NCI-H2171 treated with DMSO at 0.1 percent for 48 hours (cell line): ENCODE measurements around the gene ASS1.
A peak's percentile ranks its signal among the peaks of the same experiment; 100 is the strongest.

ENCODE experiments used
- DNase-seq: peaks from one replicate; lab custom pipeline; 2025; lab: John Stamatoyannopoulos, UW

The ASS1 gene

GRCh38 chr9:130498298-130498917 is 53.6 kb downstream of the ASS1 start:
- DNase-seq: peak; percentile 74

GRCh38 chr9:130498918-130499698 is 54.3 kb downstream of the ASS1 start:
- no peak for DNase-seq

DNA sequence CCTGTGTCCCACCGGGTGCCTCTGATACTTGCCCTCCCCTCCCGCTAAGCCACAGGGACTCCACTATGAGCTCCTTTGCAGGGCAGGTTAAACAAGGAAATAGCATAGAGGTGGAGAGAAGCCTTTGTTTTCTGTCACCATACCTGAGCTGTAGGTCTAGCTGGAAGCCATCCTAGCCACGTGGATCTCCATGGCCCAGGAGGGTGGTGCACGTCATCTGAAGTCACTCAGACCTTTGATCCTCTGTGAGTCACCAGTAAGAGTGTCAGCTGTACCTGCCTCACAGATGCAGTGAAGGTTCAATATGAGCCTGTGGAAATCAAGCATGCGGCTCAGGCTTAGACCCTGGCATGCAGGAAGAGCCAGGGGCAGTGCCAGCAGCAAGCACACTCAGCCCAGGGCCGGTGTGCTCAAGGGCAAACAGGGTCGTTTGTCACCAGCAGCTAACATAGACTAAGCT is 55.1 kb downstream of the ASS1 start:
- DNase-seq: peak; percentile 71

DNA sequence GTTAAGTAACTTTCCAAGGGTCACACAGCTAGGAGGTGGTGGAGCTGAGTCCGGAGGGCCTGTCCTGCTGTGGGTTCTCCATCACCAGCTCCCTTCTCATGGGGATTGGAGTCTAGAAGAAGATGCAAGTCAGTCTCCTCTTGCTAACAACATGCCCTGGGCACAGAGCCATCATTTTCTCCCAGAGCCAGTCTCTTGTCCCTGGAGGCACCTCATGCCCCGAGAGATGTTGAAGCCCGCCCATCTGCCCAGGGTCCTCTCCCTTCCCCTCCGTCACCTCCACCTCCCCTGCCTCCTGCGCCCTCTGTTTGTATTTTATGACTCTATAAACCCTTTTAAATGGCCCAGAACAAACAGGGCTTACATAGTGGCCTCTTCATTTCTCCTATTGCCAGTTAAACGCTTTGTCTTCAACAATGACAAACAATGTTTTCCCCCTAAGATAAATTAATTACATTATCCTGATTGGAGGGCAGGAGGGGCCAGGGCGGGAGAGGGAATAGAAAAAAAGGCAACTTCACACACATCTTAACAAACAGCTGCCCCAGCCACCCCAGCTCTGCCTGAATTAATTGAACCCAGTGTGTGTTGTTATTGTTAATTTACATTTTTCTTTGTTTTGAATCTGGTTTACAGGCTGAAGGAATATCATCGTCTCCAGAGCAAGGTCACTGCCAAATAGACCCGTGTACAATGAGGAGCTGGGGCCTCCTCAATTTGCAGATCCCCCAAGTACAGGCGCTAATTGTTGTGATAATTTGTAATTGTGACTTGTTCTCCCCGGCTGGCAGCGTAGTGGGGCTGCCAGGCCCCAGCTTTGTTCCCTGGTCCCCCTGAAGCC is 55.8 kb downstream of the ASS1 start:
- peak; percentile 99 for DNase-seq

DNA sequence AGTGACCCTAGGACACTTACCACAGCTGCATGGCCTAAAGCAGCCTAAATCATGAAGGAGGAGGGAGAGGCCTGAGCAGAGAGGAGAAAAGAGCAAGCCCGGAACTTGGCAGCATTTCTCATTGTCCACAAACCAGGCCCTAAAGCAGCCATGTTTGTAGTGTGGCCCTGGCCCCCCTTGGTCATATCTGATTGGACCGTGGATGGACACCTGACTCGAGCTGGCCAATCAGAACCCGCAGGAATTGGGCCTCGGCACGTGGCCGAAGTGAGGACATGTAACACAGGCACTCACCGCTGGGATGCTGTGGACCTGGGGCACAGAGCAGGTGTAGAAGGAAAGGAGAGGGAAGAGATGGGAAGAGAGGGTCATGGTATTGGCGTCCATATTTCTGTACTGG is 56.9 kb downstream of the ASS1 start:
- DNase-seq: no peak

GRCh38 chr9:130508218-130508617 is 63.5 kb downstream of the ASS1 start:
- no peak for DNase-seq

DNA sequence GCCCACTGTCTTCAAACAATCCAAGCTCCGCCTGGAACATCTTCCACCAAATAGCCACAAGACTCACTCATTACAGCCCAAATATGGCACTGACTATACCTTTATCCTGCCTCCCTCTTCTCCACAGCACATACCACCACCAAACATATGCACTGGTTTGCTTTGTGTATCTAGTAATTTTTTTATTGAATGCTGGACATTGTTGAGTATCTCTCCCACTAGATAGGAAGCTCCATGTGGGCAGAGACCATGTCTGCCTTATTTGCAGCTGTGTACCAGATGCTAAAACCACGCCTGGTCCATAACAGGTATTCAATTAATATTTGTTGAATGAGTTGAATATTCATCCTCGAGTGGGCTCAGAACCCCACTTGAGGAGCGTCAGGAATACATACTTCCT is 67.4 kb downstream of the ASS1 start:
- DNase-seq: no peak

DNA sequence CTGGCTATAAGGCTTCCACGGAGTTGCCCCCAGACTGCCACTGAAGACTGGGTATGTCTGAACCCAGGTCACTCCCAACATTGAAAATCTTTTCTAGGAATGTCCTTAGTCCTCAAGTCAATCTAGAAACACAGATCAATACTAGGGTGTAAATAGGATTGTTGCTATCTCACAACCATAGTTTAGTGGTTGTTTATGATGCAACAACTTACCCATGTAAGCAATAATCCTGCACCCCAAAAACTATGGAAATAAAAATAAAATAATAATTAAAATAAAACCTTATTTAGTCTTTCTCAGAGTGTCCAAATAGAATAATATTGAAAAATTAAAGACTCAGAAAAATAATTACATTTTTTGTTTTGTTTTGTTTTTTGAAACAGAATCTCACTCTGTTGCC is 68.3 kb downstream of the ASS1 start:
- DNase-seq: no peak

GRCh38 chr9:130518233-130518632 is 73.5 kb downstream of the ASS1 start:
- DNase-seq: no peak

- DNase-seq: peak; percentile 80
Observed at GRCh38 chr9:130518943-130519799, 74.4 kb downstream of the ASS1 start.

DNA sequence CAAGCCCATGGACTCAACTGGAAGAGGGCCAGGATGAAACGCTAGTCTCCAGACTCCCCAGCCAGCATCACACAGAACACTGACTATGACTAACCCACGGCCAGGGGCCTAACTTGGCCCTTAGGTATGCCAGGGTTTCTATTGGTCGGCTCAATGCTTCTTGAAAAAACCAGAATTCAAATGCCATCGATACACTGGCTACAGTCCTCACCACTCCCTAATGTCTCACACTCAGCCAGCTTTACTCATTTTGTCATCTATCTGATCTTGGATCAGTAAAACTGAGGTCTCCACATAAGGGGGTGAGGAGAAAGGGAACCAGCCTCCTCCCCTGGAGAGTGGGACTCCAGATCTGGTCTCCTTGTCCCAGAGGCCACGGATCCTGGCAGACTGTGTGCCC is 75.2 kb downstream of the ASS1 start:
- DNase-seq: no peak

DNA sequence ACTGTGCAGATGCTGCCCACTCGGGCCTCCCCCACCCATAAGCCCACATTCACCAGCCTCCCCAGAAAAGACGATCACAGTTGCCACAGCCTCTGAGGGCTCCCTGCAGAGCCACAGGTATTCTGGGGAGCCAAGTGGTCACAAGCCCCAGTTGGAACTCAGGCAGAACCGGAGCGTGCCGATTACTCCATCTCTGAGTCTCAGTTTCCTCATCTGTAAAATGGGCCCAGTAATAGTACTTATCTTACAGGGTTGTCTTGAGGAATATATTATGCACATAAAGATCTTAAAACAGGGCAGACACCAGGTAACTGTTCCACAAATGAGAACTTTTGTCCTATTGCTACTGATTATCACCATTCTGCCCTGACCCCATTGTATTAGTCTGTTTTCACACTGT is 77.0 kb downstream of the ASS1 start:
- no peak for DNase-seq

- peak; percentile 99 for DNase-seq
Observed at GRCh38 chr9:130522233-130522808, 77.6 kb downstream of the ASS1 start.

DNA sequence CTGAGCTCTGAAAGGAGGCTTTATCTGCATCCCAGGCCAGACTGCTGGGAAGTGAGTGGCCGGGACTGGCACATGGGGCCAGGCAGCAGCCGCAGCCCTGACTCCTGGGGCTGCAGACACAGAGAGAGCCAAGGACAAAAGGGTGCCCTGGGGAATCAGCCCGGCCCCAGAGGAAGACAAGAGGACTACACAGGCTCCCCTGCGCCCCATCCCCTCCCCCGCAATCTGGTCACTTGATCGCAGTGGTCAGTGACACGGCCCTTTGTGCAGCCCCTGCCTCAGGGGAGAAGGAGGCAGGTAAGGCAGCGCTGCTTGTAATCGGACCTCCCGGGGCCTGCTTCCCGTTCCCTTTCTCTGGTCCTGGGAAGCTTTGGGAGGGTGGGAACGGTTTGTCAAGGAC is 79.2 kb downstream of the ASS1 start:
- DNase-seq: no peak

GRCh38 chr9:130526193-130526853 is 81.6 kb downstream of the ASS1 start:
- DNase-seq: no peak

DNA sequence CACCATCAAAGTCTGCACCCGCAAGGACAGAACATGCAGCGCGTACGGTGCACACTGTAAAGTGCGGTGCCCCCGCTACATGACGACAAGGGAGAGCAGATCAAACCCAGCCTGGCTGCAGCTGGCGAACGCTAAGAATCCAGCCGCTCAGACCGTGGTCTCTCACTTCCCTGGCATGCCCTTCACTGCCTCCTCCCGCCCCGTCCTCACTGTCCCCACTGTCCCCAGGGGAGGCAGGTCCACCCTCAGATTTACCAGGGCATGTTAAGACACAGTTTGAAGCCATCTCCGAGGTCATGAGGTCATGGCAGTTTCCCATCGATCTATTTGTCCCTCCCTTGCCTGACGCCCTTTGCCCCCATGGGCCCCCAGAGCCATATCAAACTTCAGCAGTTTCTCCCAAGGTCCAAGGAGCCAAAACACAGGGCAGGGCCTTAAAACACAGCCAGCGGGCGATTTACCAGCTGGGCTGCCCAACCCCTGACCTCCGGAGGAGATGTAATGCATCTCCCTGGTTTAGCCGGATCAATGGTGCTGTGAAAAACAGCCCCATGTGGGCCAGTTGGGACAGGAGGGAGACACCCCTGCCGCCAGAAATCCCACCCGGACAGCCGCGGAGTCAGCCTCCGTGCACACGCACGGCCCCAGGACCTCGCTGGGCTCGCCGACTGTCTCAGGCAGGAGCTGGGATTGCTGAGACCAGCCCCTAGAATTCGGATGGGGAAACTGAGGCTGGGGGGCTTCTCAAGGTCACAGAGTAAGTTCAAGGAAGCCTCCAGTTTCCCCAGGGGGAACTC is 82.3 kb downstream of the ASS1 start:
- DNase-seq: no peak

GRCh38 chr9:130527651-130528310 is 83.0 kb downstream of the ASS1 start:
- DNase-seq: no peak

- DNase-seq: no peak
Observed at GRCh38 chr9:130528674-130529073, 83.9 kb downstream of the ASS1 start.

DNA sequence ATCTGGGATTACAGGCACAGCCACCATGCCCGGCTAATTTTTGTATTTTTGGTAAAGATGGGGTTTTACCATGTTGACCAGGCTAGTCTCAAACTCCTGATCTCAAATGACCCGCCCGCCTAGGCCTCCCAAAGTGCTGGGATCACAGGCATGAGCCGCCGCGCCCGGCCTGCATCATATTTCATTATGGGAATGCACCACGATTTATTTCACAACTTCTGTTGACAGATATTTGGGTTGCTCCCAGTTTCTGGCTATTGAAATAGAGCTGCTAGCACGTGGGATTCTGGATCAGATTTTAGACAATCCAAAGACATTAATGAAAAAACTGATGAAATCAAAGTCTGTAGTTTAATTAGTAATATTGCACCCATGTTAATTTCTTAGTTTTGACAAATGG is 86.2 kb downstream of the ASS1 start:
- DNase-seq: peak; percentile 36

- DNase-seq: no peak
Observed at GRCh38 chr9:130531670-130532069, 86.9 kb downstream of the ASS1 start.
